HepG2 (cell line): ENCODE results near the gene PARVA.

ENCODE experiments used
- AKAP8 ChIP-seq: sonication (generic); formaldehyde crosslinking; IDR thresholded peaks from 2 replicates; pipeline ENCODE4 v1.5.1; 2020; ENCODE audit warnings: mild to moderate bottlenecking, missing genetic modification reagents
- CTCF ChIP-seq: sonication (generic); formaldehyde crosslinking; IDR thresholded peaks from 2 replicates; pipeline ENCODE4 v1.5.0; 2020; ENCODE audit warnings: mild to moderate bottlenecking, missing genetic modification reagents, moderate library complexity
- MXI1 ChIP-seq: IDR thresholded peaks from 3 replicates; pipeline ENCODE4 v1.6.1; 2012; ENCODE audit warnings: low read depth, low read length, inconsistent platforms, borderline replicate concordance
- ZBTB4 ChIP-seq: sonication (generic); formaldehyde crosslinking; IDR thresholded peaks from 2 replicates; pipeline ENCODE4 v1.4.0; 2020; ENCODE audit warnings: missing genetic modification reagents, mild to moderate bottlenecking, borderline replicate concordance
- ZFY ChIP-seq: sonication (generic); formaldehyde crosslinking; IDR thresholded peaks from 2 replicates; pipeline ENCODE4 v1.4.0; 2020; ENCODE audit warnings: missing genetic modification reagents
- ZNF724P ChIP-seq: sonication (generic); formaldehyde crosslinking; IDR thresholded peaks from 2 replicates; pipeline ENCODE4 v1.8.0; 2022; ENCODE audit warnings: missing genetic modification reagents, borderline replicate concordance

DNA sequence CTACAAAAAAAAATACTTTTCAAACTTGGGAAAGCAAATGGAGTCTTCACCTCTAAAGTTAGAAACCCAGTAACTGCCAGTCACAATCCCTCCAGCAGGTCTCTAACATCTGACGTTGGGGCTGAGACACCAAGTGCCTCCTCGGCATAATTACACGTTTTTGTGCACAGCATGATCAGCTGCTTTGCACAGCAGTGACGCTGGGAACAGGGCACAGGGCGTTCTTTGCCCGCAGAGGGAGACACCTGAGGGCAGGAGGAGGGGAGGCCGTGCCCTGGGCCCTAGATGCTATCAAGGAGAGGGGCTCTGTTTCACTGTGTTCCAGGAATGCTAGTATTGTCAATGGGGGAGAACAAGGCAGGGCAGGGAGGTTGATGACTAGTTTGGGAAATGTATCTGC, 120.1 kb downstream of the PARVA start:
- no peak for TF ChIP-seq MXI1
- no peak for TF ChIP-seq ZFY (CRISPR knock-in tag)
- TF ChIP-seq ZNF724P (CRISPR knock-in tag) = no peak
- no peak for TF ChIP-seq CTCF (CRISPR knock-in tag)
- TF ChIP-seq ZBTB4 (CRISPR knock-in tag) = no peak
- no peak for TF ChIP-seq AKAP8 (CRISPR knock-in tag)
